K562 (cell line): ENCODE results near the gene APLNR. TPM values are rescaled to one million over a fixed set of nuclear protein-coding genes. Genes with fewer than 3 reads are reported as not detected.
A peak's percentile ranks its signal among the peaks of the same experiment; 100 is the strongest.

Source experiments
- ATAC-seq: fragments of 200-7000 bp; cut with Tn5 transposase; 3 replicates; pipeline ENCODE4 v1.9.1; 2020; ENCODE audit warnings: moderate library complexity
- BruUV-seq: library from RNA; stranded (reverse); fragments of 400-500 nt; replicated peaks from 2 replicates; lab custom pipeline; 2021; lab: Mats Ljungman, UMichigan
- CTCF ChIA-PET: fragments of 300-600 bp; formaldehyde crosslinking; extraction: SDS; loops from one replicate; lab custom pipeline; 2021; ENCODE audit warnings: low intra/inter-chr PET ratio; lab: Yijun Ruan, JAX
- POLR2A ChIA-PET: fragments of 300-600, 350-650 bp; sonication (Branson Sonifier 250); formaldehyde crosslinking; extraction: SDS; loops from one replicate; lab custom pipeline; 2021; ENCODE audit warnings: antibody characterized with exemption, inconsistent platforms; lab: Yijun Ruan, JAX
- DNase-seq, 4 experiments: peaks; one replicate each; pipeline versions ENCODE4 v3.0.0 to v3.0.0-alpha.2; 2011 to 2018; ENCODE audit warnings: low spot score in 3 of 4, mixed read lengths in 3 of 4; ENCODE audit errors: extremely low read depth in 1 of 4
- FAIRE-seq: peaks from 2 replicates; lab custom pipeline; 2011; peaks lifted over from hg19 to GRCh38; lab: Jason Lieb, UNC
- H2AFZ ChIP-seq: 2 replicates; pipeline ENCODE4 v1.6.0; 2011; ENCODE audit warnings: low read depth, low read length, control low read depth, inconsistent platforms
- H3K27ac ChIP-seq: fragments of 200-600 bp; 3 replicates; pipeline ENCODE4 v1.8.0; 2011; ENCODE audit warnings: low read depth, mild to moderate bottlenecking, control low read depth, inconsistent platforms, low read length, moderate library complexity, mixed read lengths; ENCODE audit errors: extremely low read depth
- H3K27me3 ChIP-seq, 2 experiments: fragments of 300-600 bp in 1 of 2; 2 replicates in 1 of 2; 3 replicates in 1 of 2; pipeline versions ENCODE4 v1.6.0 to v1.8.0; 2011; ENCODE audit warnings: inconsistent platforms in 2 of 2, low read length in 2 of 2, mild to moderate bottlenecking in 1 of 2, mixed read lengths in 1 of 2, moderate library complexity in 1 of 2; ENCODE audit not compliant: control insufficient read depth in 2 of 2, insufficient read depth in 2 of 2
- H3K36me3 ChIP-seq: fragments of 300-600 bp; 3 replicates; pipeline ENCODE4 v1.8.0; 2011; ENCODE audit warnings: mild to moderate bottlenecking, low read length, inconsistent platforms; ENCODE audit not compliant: control insufficient read depth, insufficient read depth
- H3K4me1 ChIP-seq, 2 experiments: fragments of 200-600 bp in 1 of 2; replicated peaks in 1 of 2; 2 replicates in 1 of 2; 3 replicates in 1 of 2; pipeline versions ENCODE4 v1.5.1 to v1.8.0; 2011; ENCODE audit warnings: inconsistent platforms in 2 of 2, low read length in 2 of 2, mild to moderate bottlenecking in 1 of 2, mixed read lengths in 1 of 2, moderate library complexity in 1 of 2; ENCODE audit not compliant: control insufficient read depth in 2 of 2, insufficient read depth in 2 of 2
- H3K4me2 ChIP-seq: 2 replicates; pipeline ENCODE4 v1.6.1; 2011; ENCODE audit warnings: low read length, control low read depth, inconsistent platforms, mixed read lengths; ENCODE audit not compliant: insufficient read depth
- H3K4me3 ChIP-seq: fragments of 200-600 bp; sonication (generic), shearing (Covaris generic); 2 replicates; pipeline ENCODE4 v1.5.1; 2016; ENCODE audit warnings: control low read depth, inconsistent platforms
- H3K79me2 ChIP-seq: fragments of 200-600 bp; 3 replicates; pipeline ENCODE4 v1.8.0; 2011; ENCODE audit warnings: low read length, inconsistent platforms; ENCODE audit not compliant: control insufficient read depth, insufficient read depth
- H3K9ac ChIP-seq, 2 experiments: 2 replicates each; pipeline versions ENCODE4 v1.6.0 to v1.6.1; 2011; ENCODE audit warnings: low read depth in 2 of 2, low read length in 2 of 2, control low read depth in 1 of 2, inconsistent platforms in 1 of 2, mild to moderate bottlenecking in 1 of 2, mixed read lengths in 1 of 2; ENCODE audit not compliant: insufficient read depth in 1 of 2
- H3K9me1 ChIP-seq: one replicate; pipeline ENCODE4 v1.6.0; 2011; ENCODE audit warnings: inconsistent platforms, mild to moderate bottlenecking, low read length, moderate library complexity; ENCODE audit not compliant: control insufficient read depth, insufficient read depth
- H3K9me3 ChIP-seq: replicated peaks from 2 replicates; pipeline ENCODE4 v1.5.1; 2011; ENCODE audit warnings: low read depth, low read length, inconsistent platforms; ENCODE audit not compliant: control insufficient read depth, insufficient read depth
- H4K20me1 ChIP-seq: replicated peaks from 2 replicates; pipeline ENCODE4 v1.6.1; 2011; ENCODE audit warnings: low read length, inconsistent platforms, mixed read lengths; ENCODE audit not compliant: control insufficient read depth, insufficient read depth
- CBFA2T3 ChIP-seq: fragments of 450-650 bp; IDR thresholded peaks from 2 replicates; pipeline ENCODE4 v1.6.1; 2017
- CTCF ChIP-seq, 3 experiments: IDR thresholded peaks in 2 of 3; conservative IDR thresholded peaks in 1 of 3; 2 replicates each; pipeline ENCODE4 v1.5.1; 2011 to 2012; ENCODE audit warnings: low read length in 3 of 3, mild to moderate bottlenecking in 3 of 3, control low read depth in 2 of 3, improper control_type of control experiment in 1 of 3, inconsistent platforms in 1 of 3, low read depth in 1 of 3, mixed read lengths in 1 of 3, moderate library complexity in 1 of 3; ENCODE audit not compliant: insufficient read depth in 2 of 3
- FOXA3 ChIP-seq, 2 experiments: fragments of 450-650 bp in 1 of 2; sonication (generic) in 1 of 2; formaldehyde crosslinking; IDR thresholded peaks in 1 of 2; conservative IDR thresholded peaks in 1 of 2; 2 replicates each; pipeline versions ENCODE4 v1.4.0 to v1.8.0; 2020 to 2022; ENCODE audit warnings: mild to moderate bottlenecking in 2 of 2, missing genetic modification reagents in 1 of 2
- HMG20A ChIP-seq: fragments of 450-650 bp; formaldehyde crosslinking; conservative IDR thresholded peaks from 2 replicates; pipeline ENCODE4 v1.4.0; 2020; ENCODE audit warnings: mild to moderate bottlenecking, mixed read lengths
- NFIX ChIP-seq: fragments of 250-450 bp; sonication (Bioruptor Pico); IDR thresholded peaks from 2 replicates; pipeline ENCODE4 v1.4.0; 2020; ENCODE audit warnings: low read depth, mild to moderate bottlenecking, moderate library complexity
- TAF7 ChIP-seq: fragments of 450-650 bp; IDR thresholded peaks from 2 replicates; pipeline ENCODE4 v1.6.1; 2016; ENCODE audit warnings: missing genetic modification characterization, missing compliant biosample characterization
- TRIM28 ChIP-seq: fragments of 450-650 bp; IDR thresholded peaks from 2 replicates; pipeline ENCODE4 v1.6.1; 2017
- ZBTB43 ChIP-seq: sonication (generic); formaldehyde crosslinking; IDR thresholded peaks from 2 replicates; pipeline ENCODE4 v1.8.0; 2023; ENCODE audit warnings: mild to moderate bottlenecking, missing genetic modification reagents
- ZEB2 ChIP-seq: fragments of 450-650 bp; IDR thresholded peaks from 2 replicates; pipeline ENCODE4 v1.6.1; 2016
- WGBS: fragments of 100-300 bp; shearing (Covaris generic); methylation state at CpG from one replicate; pipeline ENCODE4 v1.1.6; 2016; ENCODE audit warnings: low coverage, mixed read lengths; ENCODE audit not compliant: insufficient coverage; ENCODE audit errors: missing lambda C conversion rate; 5-methylcytosine and 5-hydroxymethylcytosine counted together
- in situ Hi-C: fragments of 300-500 bp; cut with MboI; formaldehyde crosslinking; loops from 4 replicates; pipeline ENCODE4 v1.15.0; 2018; ENCODE audit warnings: inconsistent platforms, mixed read lengths
- intact Hi-C: fragments of 100-400 bp; cut with micrococcal nuclease; formaldehyde crosslinking; loops from 2 replicates; pipeline ENCODE4 v1.14.2; 2022
- polyA plus RNA-seq, 8 experiments: library from polyadenylated mRNA; depleted of rRNA in 4 of 8; stranded (reverse) in 5 of 8; unstranded in 3 of 8; fragments of >200 nt; fragmentation: Nextera tagmentation in 2 of 8; fragmentation: Illumina TruSeq in 1 of 8; extraction: Ambion mirVana in 2 of 8; extraction: Trizol in 1 of 8; gene quantifications; 2 replicates each; pipeline versions ENCODE4 v1.2.1 to v1.2.3, GENCODE V29; 2011 to 2014; ENCODE audit warnings: inconsistent platforms in 1 of 8, missing spikeins in 1 of 8
- total RNA-seq, 7 experiments: library from RNA; depleted of rRNA in 6 of 7; stranded (reverse); fragments of >200 nt in 6 of 7; fragmentation: Illumina TruSeq in 2 of 7; extraction: Trizol in 2 of 7; gene quantifications; 2 replicates each; pipeline versions ENCODE4 v1.2.1 to v1.2.3, GENCODE V29; 2011 to 2021; ENCODE audit warnings: low replicate concordance in 1 of 7

The APLNR gene
- total and polyA plus RNA-seq, 9 of the 15 experiments (the other 6 are each of a cell fraction or from before 2014, with no cell fraction given): 0.15 to 2.0 (median 0.65) TPM

- no peaks in the 10 kb centered on the region; a peak in 1 of 5 replicates for H3K27me3 ChIP-seq
- no peak overlapping the region for H3K27ac ChIP-seq
- no peak overlapping the region for H3K4me3 ChIP-seq
- H3K4me1 ChIP-seq: peaks cover 6 to 15% of the 10 kb centered on the region in 2 experiments; a peak in 3 of 5 replicates
- no peaks in the 10 kb centered on the region for H3K36me3 ChIP-seq
- H3K79me2 ChIP-seq: no peaks in the 10 kb centered on the region
- H3K9ac ChIP-seq: no peak overlapping the region
- CTCF ChIA-PET: no interaction called here
- POLR2A ChIA-PET: interaction anchor here (0.5 to 0.7 kb wide), 4 partner anchors 11 to 144 kb away, joined by 3 read pairs; no protein-coding TSS in a partner anchor
- TF ChIP-seq ZEB2 (no peak), NFIX (CRISPR knock-in tag) (no peak), ZBTB43 (CRISPR knock-in tag) (no peak), FOXA3 (CRISPR knock-in tag; conservative IDR thresholded peaks at IDR 0.05 in 1 of 2, IDR thresholded peaks at IDR 0.05 in 1 of 2) (no peak), HMG20A (CRISPR knock-in tag) (no peak), TRIM28 (no peak), CTCF (IDR thresholded peaks at IDR 0.05 in 2 of 3, conservative IDR thresholded peaks at IDR 0.05 in 1 of 3; ENCODE audit: insufficient read depth in 2 of 3, low read depth in 1 of 3, low read length in 3 of 3) (no peak), CBFA2T3 (no peak), TAF7 (no peak)
- TF ChIP-seq, all 486 proteins: peak for 0
- DNase-seq (no peak), ATAC-seq (no peak), FAIRE-seq (no peak)
- in situ Hi-C loops (loop anchor here (25.0 kb wide), 1 partner anchor 1314 kb away; the partner anchor contains the start of gene OR5I1), intact Hi-C loops (no loop called here)
- Histone ChIP-seq H3K4me2 (peak overlapping the region; percentile 52; the same call in 1 of the 2 replicates), H3K9me3 (no peaks in the 10 kb centered on the region), H4K20me1 (no peaks in the 10 kb centered on the region), H2AFZ (peak overlapping the region; percentile 74), H3K9me1 (no peaks in the 10 kb centered on the region)
- WGBS: 47% methylated on average over 2 of the region's 2 CpGs
- no TSS peak for BruUV-seq
Measured at GRCh38 chr11:57251037-57251436, 14.0 kb upstream of the APLNR start.
